ENCODE measurements around the gene TLCD4. TPM values are rescaled to one million over a fixed set of nuclear protein-coding genes. Genes with fewer than 3 reads are reported as not detected.

TLCD4 gene
- total and polyA plus RNA-seq, 2 of the 8 experiments (the other 6 are each of a cell fraction or from before 2014, with no cell fraction given) = 0.79 to 4.2 TPM

GRCh38 chr1:95127380-95127779, 10.2 kb downstream of the TLCD4 start:
- Histone ChIP-seq H3K4me1 (replicated peaks in 1 of 4; ENCODE audit: control insufficient read depth in 3 of 4, insufficient read depth in 4 of 4, low read length in 3 of 4) (no peaks in the 10 kb centered on the region), H3K14ac (ENCODE audit: insufficient read length) (no peak overlapping the region), H3K36me3 (ENCODE audit: control insufficient read depth in 2 of 4, insufficient read depth in 4 of 4, low read length in 3 of 4) (no peaks in the 10 kb centered on the region), H3K4me2 (ENCODE audit: insufficient read depth in 1 of 2, low read depth in 2 of 2, low read length in 2 of 2) (no peak overlapping the region), H3K27me3 (replicated peaks in 1 of 4; ENCODE audit: control insufficient read depth in 3 of 4, extremely low read depth in 1 of 4, insufficient read depth in 3 of 4, low read length in 3 of 4) (no peaks in the 10 kb centered on the region), H3K9ac (replicated peaks in 1 of 4; ENCODE audit: extremely low read depth in 1 of 4, low read depth in 3 of 4, low read length in 3 of 4) (no peak overlapping the region), H2BK20ac (ENCODE audit: low read length) (no peak overlapping the region), H2AK5ac (ENCODE audit: low read depth, low read length) (no peak overlapping the region), H2BK120ac (replicated peaks; ENCODE audit: low read depth, low read length) (no peak overlapping the region), H2AFZ (ENCODE audit: low read length) (no peak overlapping the region), H3K23me2 (ENCODE audit: low read depth, low read length) (no peaks in the 10 kb centered on the region), H3K18ac (ENCODE audit: extremely low read depth, low read length) (no peak overlapping the region), H3K79me2 (ENCODE audit: control insufficient read depth in 1 of 2, insufficient read depth in 2 of 2, low read length in 2 of 2) (0 out of 4 replicates have a peak, but pooled peaks cover 0 to 2% of the 10 kb centered on the region in 2 experiments), H3K4me3 (ENCODE audit: extremely low read depth in 1 of 4, insufficient read depth in 2 of 4, low read depth in 3 of 4, low read length in 4 of 4) (no peak overlapping the region), H2BK5ac (ENCODE audit: low read depth, low read length) (no peak overlapping the region), H3K79me1 (ENCODE audit: low read depth, low read length) (no peaks in the 10 kb centered on the region; the same call in 1 of the 2 replicates), H3K56ac (replicated peaks; ENCODE audit: insufficient read length, low read depth, low read length) (no peak overlapping the region), H4K91ac (replicated peaks; ENCODE audit: insufficient read length, low read length) (no peak overlapping the region), H4K5ac (ENCODE audit: insufficient read length, low read depth, low read length) (no peak overlapping the region), H3K9me3 (ENCODE audit: insufficient read depth in 2 of 2, low read depth in 1 of 2, low read length in 1 of 2) (no peaks in the 10 kb centered on the region), H3K23ac (ENCODE audit: insufficient read length) (no peak overlapping the region), H4K8ac (ENCODE audit: extremely low read depth, insufficient read depth, low read length) (no peak overlapping the region), H3K27ac (ENCODE audit: low read depth, low read length) (no peak overlapping the region), H2BK15ac (ENCODE audit: low read length) (no peak overlapping the region), H2BK12ac (ENCODE audit: low read depth, low read length) (no peak overlapping the region), H4K20me1 (replicated peaks in 1 of 2; ENCODE audit: control insufficient read depth in 1 of 2, insufficient read depth in 2 of 2, low read length in 2 of 2) (no peaks in the 10 kb centered on the region), H3K4ac (replicated peaks; ENCODE audit: insufficient read length, low read depth, low read length) (no peak overlapping the region)
- no peak for TF ChIP-seq TEAD4 (IDR thresholded peaks at IDR 0.05; ENCODE audit: low read depth, low read length)
- POLR2A ChIA-PET (ENCODE audit: partially characterized antibody) = interaction anchor here (1.6 kb wide), 1 partner anchor 10 kb away, joined by 4 read pairs; the partner anchor contains the start of gene TLCD4
- WGBS, 2 experiments (ENCODE audit: extremely low coverage in 1 of 2, insufficient coverage in 1 of 2, insufficient read length in 1 of 2, insufficient replicate concordance in 2 of 2, low coverage in 1 of 2, low lambda C conversion rate in 2 of 2, missing lambda C conversion rate in 1 of 2) = 90% methylated on average over 1 of the region's 1 CpG; no CpG with 5 or more reads in 1 of the 2 experiments
- CTCF ChIA-PET (ENCODE audit: partially characterized antibody) = interaction anchor here (0.8 kb wide), 1 partner anchor 17 kb away, joined by 3 read pairs; no protein-coding TSS in a partner anchor
- DNase-seq (ENCODE audit: low read depth in 1 of 2, low spot score in 2 of 2) = no peak
- no peak for FAIRE-seq

All from H1 (cell line).